ENCODE data around the gene RHEX. TPM values are rescaled to one million over a fixed set of nuclear protein-coding genes. Genes with fewer than 3 reads are reported as not detected.

Gene RHEX
- total RNA-seq, 2 experiments from 2014 or later: not detected

DNA sequence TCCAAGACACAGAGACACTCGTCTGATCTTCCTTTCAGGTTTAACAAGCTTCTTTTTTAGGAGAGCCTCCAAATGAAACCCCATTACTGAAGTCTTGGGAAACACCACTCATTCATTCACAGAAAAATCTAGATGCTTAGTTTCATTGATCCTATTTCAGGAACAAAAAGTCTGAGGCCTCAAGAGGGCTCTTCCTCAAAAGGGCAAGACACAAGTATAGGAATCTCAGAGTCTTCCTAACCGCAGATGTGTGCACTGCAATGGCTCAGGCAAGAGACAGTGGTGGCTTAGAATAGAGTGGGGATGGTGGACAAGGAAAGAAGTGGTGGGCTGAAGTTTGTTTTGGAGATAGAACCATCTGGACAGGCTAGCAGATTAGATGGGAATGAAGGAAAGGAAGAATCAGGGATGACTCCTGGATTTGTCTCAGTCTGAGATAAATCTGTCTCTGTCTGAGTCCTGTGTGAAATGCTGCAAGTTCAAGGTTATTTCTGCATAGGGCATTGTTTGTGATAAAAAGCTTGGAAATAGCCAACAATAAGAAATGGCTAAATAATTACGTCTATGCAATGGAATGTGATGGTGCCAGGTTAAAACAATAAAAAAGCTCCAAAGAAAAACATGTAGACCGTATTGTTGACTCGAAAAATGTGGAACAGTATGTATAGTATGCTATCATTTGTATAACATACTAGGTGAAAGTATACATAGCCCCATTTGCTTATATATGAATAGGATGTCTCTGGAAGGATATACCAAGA lies 20.4 kb upstream of the RHEX start:
- no peaks in the 10 kb centered on the region for H3K27me3 ChIP-seq (ENCODE audit: control insufficient read depth in 1 of 2, insufficient read depth in 2 of 2, low read length in 2 of 2)
- peaks cover 6% of the 10 kb centered on the region for H3K4me1 ChIP-seq (ENCODE audit: insufficient read depth, low read length)
- ChIA-PET POLR2A (no interaction called here), CTCF (no interaction called here)
- no peak overlapping the region for H3K4me3 ChIP-seq (ENCODE audit: low read length)
- H3K9me3 ChIP-seq (ENCODE audit: control insufficient read depth in 1 of 2, insufficient read depth in 1 of 2, low read length in 2 of 2): no peaks in the 10 kb centered on the region
- Mint-ChIP-seq H3K27ac (no peak overlapping the region), H3K9me3 (no peaks in the 10 kb centered on the region), H3K27me3 (peaks cover 11% of the 10 kb centered on the region), H3K36me3 (ENCODE audit: low read depth) (no peaks in the 10 kb centered on the region), H3K4me3 (no peak overlapping the region), H3K4me1 (ENCODE audit: low read depth) (peaks cover 19% of the 10 kb centered on the region)
- intact Hi-C loops (cut with DNase I, micrococcal nuclease): no loop called here
- no peak overlapping the region for H3K27ac ChIP-seq (ENCODE audit: low read depth in 1 of 2, low read length in 2 of 2)
- no peak for TF ChIP-seq CTCF (IDR thresholded peaks at IDR 0.05)
- DNase-seq: no peak
- no peaks in the 10 kb centered on the region for H3K36me3 ChIP-seq (ENCODE audit: insufficient read depth, low read length)
- ATAC-seq (ENCODE audit: poor library complexity): no peak

DNA sequence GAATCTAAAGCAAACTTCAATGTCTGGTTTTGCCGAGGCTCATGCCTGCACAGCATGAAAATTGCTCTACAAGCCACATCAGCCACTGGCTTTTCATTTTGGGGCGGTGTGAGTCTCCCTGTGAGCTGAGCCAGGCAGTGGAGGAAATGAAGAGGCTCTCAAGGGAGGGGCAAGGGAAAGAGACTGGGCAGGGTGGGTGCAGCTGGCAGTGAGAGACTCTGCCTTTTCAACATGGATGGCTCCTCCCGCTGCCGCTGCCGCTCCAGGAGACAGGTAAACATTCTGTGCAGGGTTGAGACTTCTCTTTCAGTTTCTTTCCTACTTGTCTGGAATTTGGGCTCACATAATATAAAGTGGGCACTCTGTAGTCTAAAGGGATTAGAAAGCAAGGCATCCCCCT lies 17.9 kb upstream of the RHEX start:
- intact Hi-C loops (cut with DNase I, micrococcal nuclease): no loop called here
- Histone ChIP-seq H3K4me1 (ENCODE audit: insufficient read depth, low read length) (peaks cover 13% of the 10 kb centered on the region), H3K27me3 (ENCODE audit: control insufficient read depth in 1 of 2, insufficient read depth in 2 of 2, low read length in 2 of 2) (no peaks in the 10 kb centered on the region), H3K9me3 (ENCODE audit: control insufficient read depth in 1 of 2, insufficient read depth in 1 of 2, low read length in 2 of 2) (no peaks in the 10 kb centered on the region), H3K27ac (ENCODE audit: low read depth in 1 of 2, low read length in 2 of 2) (no peak overlapping the region), H3K4me3 (ENCODE audit: low read length) (peak overlapping the region; percentile 11), H3K36me3 (ENCODE audit: insufficient read depth, low read length) (no peaks in the 10 kb centered on the region)
- Mint-ChIP-seq H3K36me3 (ENCODE audit: low read depth) (no peaks in the 10 kb centered on the region), H3K27ac (no peak overlapping the region), H3K4me1 (ENCODE audit: low read depth) (peaks cover 25% of the 10 kb centered on the region), H3K27me3 (peaks cover 4% of the 10 kb centered on the region), H3K4me3 (no peak overlapping the region), H3K9me3 (no peaks in the 10 kb centered on the region)
- ChIA-PET CTCF (interaction anchor here (1.5 kb wide), 1 partner anchor 19 kb away, joined by 3 read pairs; no protein-coding TSS in a partner anchor), POLR2A (interaction anchor here (0.6 to 1.2 kb wide), 2 partner anchors 14 to 58 kb away, joined by 3 read pairs; no protein-coding TSS in a partner anchor)
- no peak for TF ChIP-seq CTCF (IDR thresholded peaks at IDR 0.05)
- DNase-seq (peak in 1 of 14 experiments; percentile 16), ATAC-seq (ENCODE audit: poor library complexity) (peak; percentile 43)

DNA sequence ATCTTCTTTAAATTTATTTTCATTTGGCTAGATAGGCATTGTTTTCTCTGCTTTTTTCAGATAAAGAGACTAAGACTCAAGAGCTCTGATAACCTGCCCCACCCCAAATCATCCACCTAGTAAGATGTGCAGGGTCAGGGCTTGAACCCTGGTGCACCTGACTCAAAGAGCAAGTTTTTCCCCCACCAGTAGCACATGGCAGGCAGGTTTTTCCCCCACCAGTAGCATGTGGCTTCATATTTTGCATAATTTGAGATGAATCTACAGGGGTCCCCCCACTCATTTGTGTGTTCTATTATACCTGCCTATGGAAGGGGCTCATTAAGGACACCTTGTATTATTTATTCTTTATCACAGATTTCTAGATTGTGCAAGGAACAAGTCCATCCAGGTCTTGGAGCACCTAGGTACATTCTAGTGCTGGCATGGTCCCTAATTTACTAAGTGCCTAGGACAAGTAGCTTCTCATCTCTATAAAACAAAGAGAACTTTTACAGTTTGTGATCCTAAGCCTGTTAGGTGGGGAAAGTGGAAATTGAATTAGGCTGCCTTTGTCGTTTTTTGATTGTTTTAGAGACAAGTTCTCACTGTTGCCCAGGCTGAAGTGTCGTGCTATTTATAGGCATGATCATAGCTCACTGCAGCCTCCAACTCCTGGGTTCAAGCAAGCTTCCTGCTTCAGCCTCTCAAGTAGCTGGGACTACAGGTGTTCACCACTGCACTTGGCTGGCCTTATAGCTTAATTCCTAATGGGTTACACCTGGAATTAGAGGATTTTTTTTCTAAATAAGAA lies 16.1 kb upstream of the RHEX start:
- no peak for TF ChIP-seq CTCF (IDR thresholded peaks at IDR 0.05)
- Histone ChIP-seq H3K27ac (ENCODE audit: low read depth in 1 of 2, low read length in 2 of 2) (no peak overlapping the region), H3K27me3 (ENCODE audit: control insufficient read depth in 1 of 2, insufficient read depth in 2 of 2, low read length in 2 of 2) (no peaks in the 10 kb centered on the region), H3K9me3 (ENCODE audit: control insufficient read depth in 1 of 2, insufficient read depth in 1 of 2, low read length in 2 of 2) (no peaks in the 10 kb centered on the region), H3K4me3 (ENCODE audit: low read length) (no peak overlapping the region), H3K4me1 (ENCODE audit: insufficient read depth, low read length) (peaks cover 7% of the 10 kb centered on the region), H3K36me3 (ENCODE audit: insufficient read depth, low read length) (no peaks in the 10 kb centered on the region)
- H3K4me1 Mint-ChIP-seq (ENCODE audit: low read depth): peaks cover 19% of the 10 kb centered on the region
- ATAC-seq (ENCODE audit: poor library complexity) (no peak), DNase-seq (no peak)
- no peak overlapping the region for H3K27ac Mint-ChIP-seq
- intact Hi-C loops (cut with DNase I, micrococcal nuclease): no loop called here
- ChIA-PET CTCF (no interaction called here), POLR2A (no interaction called here)
- H3K27me3 Mint-ChIP-seq: no peaks in the 10 kb centered on the region
- no peak overlapping the region for H3K4me3 Mint-ChIP-seq
- H3K36me3 Mint-ChIP-seq (ENCODE audit: low read depth): no peaks in the 10 kb centered on the region
- H3K9me3 Mint-ChIP-seq: no peaks in the 10 kb centered on the region
